Upper lobe of left lung (tissue), 4 donors: ENCODE data around the gene CHPT1.

ENCODE experiments used
- CTCF ChIP-seq, 6 experiments: fragments of 450-650 bp in 4 of 6; fragments of 200-600 bp in 2 of 6; sonication (generic) in 2 of 6; IDR thresholded peaks; one replicate each; pipeline ENCODE4 v1.5.1; 2016 to 2019; ENCODE audit warnings: antibody characterized with exemption in 6 of 6
- POLR2A ChIP-seq, 4 donors: fragments of 450-650 bp; IDR thresholded peaks; one replicate each; pipeline ENCODE4 v1.5.1; 2016 to 2017; ENCODE audit warnings: antibody characterized with exemption in 4 of 4, mild to moderate bottlenecking in 2 of 4
- POLR2AphosphoS5 ChIP-seq, 2 donors: sonication (generic); formaldehyde crosslinking; IDR thresholded peaks; one replicate each; pipeline ENCODE4 v1.5.1; 2017; ENCODE audit warnings: antibody characterized with exemption in 2 of 2

GRCh38 chr12:101740980-101741379 lies 43.5 kb downstream of the CHPT1 start:
- no peak for TF ChIP-seq CTCF (IDR thresholded peaks at IDR 0.05)
- no peak for TF ChIP-seq POLR2A (IDR thresholded peaks at IDR 0.05)
- TF ChIP-seq POLR2AphosphoS5 (IDR thresholded peaks at IDR 0.05), result no peak
